HPDE6-E6E7 (cell line): ENCODE results near the gene GAB1.

Experiments
- DNase-seq: peaks from one replicate; pipeline ENCODE4 v3.0.0; 2011; ENCODE audit warnings: missing footprints; ENCODE audit errors: extremely low spot score

Gene GAB1

GRCh38 chr4:143389579-143390195 is 53.0 kb downstream of the GAB1 start:
- no peak for DNase-seq

DNA sequence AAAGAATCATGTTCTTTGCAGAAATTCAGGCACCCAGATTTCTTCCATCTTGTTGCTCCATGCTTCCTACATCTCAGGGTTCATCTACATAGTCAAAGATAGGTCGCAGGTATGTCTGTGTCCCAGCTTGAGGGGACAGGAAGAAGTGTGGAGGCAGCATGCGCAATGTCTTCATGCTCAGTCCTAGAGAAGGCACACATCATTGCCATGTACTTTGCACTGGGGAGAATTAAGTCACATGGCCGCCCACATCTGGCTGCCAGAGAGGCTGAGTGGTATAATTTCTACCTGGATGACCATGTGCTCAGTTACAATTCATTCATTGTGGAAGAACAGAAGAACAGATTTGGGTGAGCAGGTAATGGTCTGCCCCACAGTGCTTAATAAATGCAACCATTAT is 54.1 kb downstream of the GAB1 start:
- DNase-seq = no peak

- DNase-seq = no peak
These were observed 54.6 kb downstream of the GAB1 start for GRCh38 chr4:143391261-143391660.

GRCh38 chr4:143391895-143392294 is 55.2 kb downstream of the GAB1 start:
- no peak for DNase-seq

- no peak for DNase-seq
These were observed 56.5 kb downstream of the GAB1 start for GRCh38 chr4:143393195-143393594.

- DNase-seq = no peak
These were observed 58.2 kb downstream of the GAB1 start for GRCh38 chr4:143394739-143395453.

DNA sequence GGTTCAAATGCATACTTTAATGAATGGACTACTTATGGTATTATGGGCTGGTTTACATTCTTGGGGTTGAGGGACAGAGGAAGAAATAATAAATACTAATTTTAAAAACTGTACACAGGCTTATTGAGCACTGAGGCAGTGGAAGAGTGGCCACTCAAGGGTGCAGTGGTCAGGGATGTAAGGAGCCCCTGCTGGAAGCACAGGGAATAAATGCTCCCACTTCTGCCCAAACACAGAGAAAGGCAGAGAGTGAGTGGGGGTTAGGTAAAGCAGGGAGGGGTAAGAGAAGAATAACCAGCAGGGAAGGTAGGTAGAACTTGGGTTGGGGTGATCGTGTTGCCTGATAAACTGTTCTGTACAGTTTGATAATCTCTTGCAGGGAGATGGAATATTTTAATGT is 60.0 kb downstream of the GAB1 start:
- no peak for DNase-seq

GRCh38 chr4:143397335-143397734 is 60.7 kb downstream of the GAB1 start:
- DNase-seq = no peak

DNA sequence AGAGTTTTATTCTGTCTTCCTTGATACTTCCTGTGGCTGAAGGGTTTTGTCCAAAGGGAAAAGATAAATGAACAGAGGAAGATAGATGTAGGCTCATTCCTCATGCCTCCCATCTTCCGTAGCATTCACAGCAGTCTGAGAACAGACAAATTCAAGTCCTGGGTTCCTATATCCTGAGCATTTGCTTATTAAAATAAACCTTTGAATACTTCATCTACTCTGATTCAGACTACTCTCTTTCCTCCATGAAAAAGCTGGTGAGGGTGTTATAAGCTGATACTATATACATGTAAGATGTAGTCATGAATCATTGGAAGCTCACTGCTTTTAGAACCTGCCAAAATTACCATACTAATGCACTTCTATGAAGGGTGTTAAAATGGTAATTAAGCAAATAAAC is 61.2 kb downstream of the GAB1 start:
- no peak for DNase-seq

- no peak for DNase-seq
These were observed 62.7 kb downstream of the GAB1 start for GRCh38 chr4:143399113-143399949.

GRCh38 chr4:143400082-143400481 is 63.4 kb downstream of the GAB1 start:
- DNase-seq = no peak

GRCh38 chr4:143402776-143403552 is 66.3 kb downstream of the GAB1 start:
- DNase-seq = no peak

DNA sequence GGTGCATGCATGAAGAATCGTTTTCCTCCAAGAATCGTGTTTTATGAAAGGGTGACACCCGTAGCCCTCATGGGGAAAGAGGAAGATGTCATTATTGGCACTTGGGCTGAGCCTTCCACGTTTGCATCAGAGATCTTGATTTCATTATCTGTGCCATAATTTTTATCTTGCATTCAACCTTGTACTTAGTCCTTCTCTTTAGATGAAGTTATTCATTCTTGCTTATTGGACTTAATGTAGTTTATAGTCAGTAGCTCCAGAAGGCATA is 66.8 kb downstream of the GAB1 start:
- no peak for DNase-seq

DNA sequence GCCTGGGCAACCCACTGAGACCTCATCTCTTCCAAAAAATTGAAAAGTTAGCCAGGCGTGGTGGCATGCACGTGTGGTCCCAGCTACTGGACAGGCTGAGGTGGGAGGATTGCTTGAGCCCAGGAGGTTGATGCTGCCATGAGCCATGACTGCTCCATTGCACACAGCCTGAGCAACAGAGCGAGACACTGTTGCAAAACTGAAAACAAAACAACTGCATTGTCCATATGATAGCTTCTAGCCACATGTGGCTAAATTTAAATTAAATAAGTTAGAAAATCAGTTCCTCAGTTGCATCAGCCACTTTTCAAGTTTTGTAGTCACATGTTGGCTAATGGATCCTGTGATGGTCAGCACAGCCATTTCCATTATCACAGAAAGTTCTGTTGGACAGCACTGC is 67.9 kb downstream of the GAB1 start:
- no peak for DNase-seq

GRCh38 chr4:143405075-143405730 is 68.5 kb downstream of the GAB1 start:
- no peak for DNase-seq

GRCh38 chr4:143406523-143406922 is 69.8 kb downstream of the GAB1 start:
- no peak for DNase-seq

GRCh38 chr4:143407474-143407873 is 70.8 kb downstream of the GAB1 start:
- no peak for DNase-seq

- no peak for DNase-seq
These were observed 71.2 kb downstream of the GAB1 start for GRCh38 chr4:143407888-143408287.

- no peak for DNase-seq
These were observed 73.3 kb downstream of the GAB1 start for GRCh38 chr4:143410015-143410414.

- DNase-seq = no peak
These were observed 75.1 kb downstream of the GAB1 start for GRCh38 chr4:143411527-143412419.

GRCh38 chr4:143412420-143412758 is 75.7 kb downstream of the GAB1 start:
- no peak for DNase-seq
